Measurements from ENCODE around the gene TSHZ1. TPM values are rescaled to one million over a fixed set of nuclear protein-coding genes. Genes with fewer than 3 reads are reported as not detected.
"Not testable (repeated sequence)": the region's sequence is repeated elsewhere in the genome, so short reads cannot be mapped to it uniquely, and the experiment has no call there.

TSHZ1 gene
- total RNA-seq, 2 donors from 2014 or later = 13.9 to 17.4 TPM

GRCh38 chr18:75183524-75183923 lies 27.1 kb upstream of the TSHZ1 start:
- TF ChIP-seq CTCF (IDR thresholded peaks at IDR 0.05) = no peak
- Histone ChIP-seq H3K27ac (no peak overlapping the region), H3K9me3 (no peaks in the 10 kb centered on the region), H3K4me1 (ENCODE audit: control insufficient read depth in 1 of 2, low read depth in 2 of 2) (no peaks in the 10 kb centered on the region), H3K36me3 (no peaks in the 10 kb centered on the region), H3K4me3 (no peak overlapping the region), H3K27me3 (replicated peaks; ENCODE audit: insufficient read depth) (no peaks in the 10 kb centered on the region)
- DNase-seq (ENCODE audit: low spot score) (no peak), ATAC-seq (ENCODE audit: insufficient number of reproducible peaks, low FRiP score, low read depth) (no peak)

- no peak for TF ChIP-seq CTCF (IDR thresholded peaks at IDR 0.05)
- ATAC-seq (ENCODE audit: insufficient number of reproducible peaks, low FRiP score, low read depth) = no peak
- DNase-seq (ENCODE audit: low spot score) = no peak
- H3K27me3 ChIP-seq (replicated peaks; ENCODE audit: insufficient read depth) = no peaks in the 10 kb centered on the region
- no peaks in the 10 kb centered on the region for H3K9me3 ChIP-seq
- no peak overlapping the region for H3K4me3 ChIP-seq
- H3K36me3 ChIP-seq = no peaks in the 10 kb centered on the region
- no peaks in the 10 kb centered on the region for H3K4me1 ChIP-seq (ENCODE audit: control insufficient read depth in 1 of 2, low read depth in 2 of 2)
- H3K27ac ChIP-seq = no peak overlapping the region
These were observed 26.6 kb upstream of the TSHZ1 start for GRCh38 chr18:75183973-75184493.

- ATAC-seq (ENCODE audit: insufficient number of reproducible peaks, low FRiP score, low read depth) (no peak), DNase-seq (ENCODE audit: low spot score) (no peak)
- TF ChIP-seq CTCF (IDR thresholded peaks at IDR 0.05) = no peak
- no peaks in the 10 kb centered on the region for H3K36me3 ChIP-seq
- no peak overlapping the region for H3K27ac ChIP-seq
- no peaks in the 10 kb centered on the region for H3K9me3 ChIP-seq
- no peaks in the 10 kb centered on the region for H3K27me3 ChIP-seq (replicated peaks; ENCODE audit: insufficient read depth)
- H3K4me1 ChIP-seq (ENCODE audit: control insufficient read depth in 1 of 2, low read depth in 2 of 2) = no peaks in the 10 kb centered on the region
- no peak overlapping the region for H3K4me3 ChIP-seq
These were observed 25.1 kb upstream of the TSHZ1 start for GRCh38 chr18:75185460-75185859.

- H3K4me3 ChIP-seq; ATAC-seq (ENCODE audit: insufficient number of reproducible peaks, low FRiP score, low read depth); H3K27ac ChIP-seq; H3K27me3 ChIP-seq (replicated peaks; ENCODE audit: insufficient read depth); H3K36me3 ChIP-seq; H3K9me3 ChIP-seq; H3K4me1 ChIP-seq (ENCODE audit: control insufficient read depth in 1 of 2, low read depth in 2 of 2); DNase-seq (ENCODE audit: low spot score): not testable (repeated sequence)
These were observed 22.9 kb upstream of the TSHZ1 start for GRCh38 chr18:75187702-75188101.

GRCh38 chr18:75189696-75190095 lies 20.9 kb upstream of the TSHZ1 start:
- H3K4me3 ChIP-seq = no peak overlapping the region
- no peak overlapping the region for H3K27ac ChIP-seq
- H3K9me3 ChIP-seq = no peaks in the 10 kb centered on the region
- no peaks in the 10 kb centered on the region for H3K36me3 ChIP-seq
- ATAC-seq (ENCODE audit: insufficient number of reproducible peaks, low FRiP score, low read depth) = no peak
- no peak for TF ChIP-seq CTCF (IDR thresholded peaks at IDR 0.05)
- no peak for DNase-seq (ENCODE audit: low spot score)
- no peaks in the 10 kb centered on the region for H3K27me3 ChIP-seq (replicated peaks; ENCODE audit: insufficient read depth)
- H3K4me1 ChIP-seq (ENCODE audit: control insufficient read depth in 1 of 2, low read depth in 2 of 2) = no peaks in the 10 kb centered on the region

GRCh38 chr18:75192899-75193298 lies 17.7 kb upstream of the TSHZ1 start:
- H3K27ac ChIP-seq = no peak overlapping the region
- H3K4me1 ChIP-seq (ENCODE audit: control insufficient read depth in 1 of 2, low read depth in 2 of 2) = no peaks in the 10 kb centered on the region
- no peaks in the 10 kb centered on the region for H3K27me3 ChIP-seq (replicated peaks; ENCODE audit: insufficient read depth)
- no peak for ATAC-seq (ENCODE audit: insufficient number of reproducible peaks, low FRiP score, low read depth)
- H3K36me3 ChIP-seq = no peaks in the 10 kb centered on the region
- TF ChIP-seq CTCF (IDR thresholded peaks at IDR 0.05) = no peak
- DNase-seq (ENCODE audit: low spot score) = no peak
- no peak overlapping the region for H3K4me3 ChIP-seq
- H3K9me3 ChIP-seq = no peaks in the 10 kb centered on the region
